NOMO-1 treated with dmso at 0.1 percent for 144 hours (cell line): Measurements from ENCODE around the gene ITGA7.
A peak's percentile ranks its signal among the peaks of the same experiment; 100 is the strongest.

Source experiments
- DNase-seq: peaks from one replicate; lab custom pipeline; 2025; ENCODE audit not compliant: unreplicated experiment; lab: John Stamatoyannopoulos, UW

The ITGA7 gene

DNA sequence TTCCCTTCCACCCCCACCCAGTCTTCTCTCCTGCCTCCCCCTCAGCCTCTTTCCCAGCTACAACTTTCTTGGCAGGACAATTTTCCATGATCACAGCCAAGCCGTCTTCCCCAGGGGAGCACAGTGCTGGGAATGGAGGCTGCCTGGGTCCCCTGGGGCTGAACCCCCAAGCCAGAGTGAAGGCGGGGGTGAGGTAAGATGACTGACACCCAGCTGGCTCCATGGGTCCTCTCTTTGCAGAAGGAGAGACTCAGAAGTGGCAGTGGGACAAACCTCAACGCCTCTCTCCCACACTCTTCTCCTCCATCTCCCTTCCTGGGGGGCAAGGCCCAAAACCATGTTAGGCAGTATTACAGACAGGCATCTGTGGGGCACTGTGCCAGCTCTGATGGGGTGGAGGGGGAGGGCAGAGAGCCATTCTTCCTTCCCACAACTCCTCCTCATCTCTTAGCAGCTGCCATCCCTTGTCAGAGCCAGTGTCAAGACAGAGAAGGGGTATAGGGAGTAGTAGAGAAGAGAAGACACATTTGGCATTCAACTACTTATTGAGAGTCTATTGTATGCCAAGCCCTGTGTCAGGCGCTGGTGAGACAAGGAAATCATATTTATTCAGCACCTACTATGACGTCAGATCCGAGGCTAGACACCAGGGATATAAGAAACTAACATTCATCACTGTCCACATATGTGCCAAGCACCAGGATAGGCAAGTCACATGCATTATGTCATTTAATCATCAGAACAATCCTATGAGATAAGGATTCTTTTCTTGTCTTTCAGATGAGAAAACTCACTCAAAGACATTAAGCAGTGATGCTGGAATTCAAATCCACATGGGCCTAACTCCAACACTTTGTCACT lies 3.6 kb downstream of the ITGA7 start:
- no peak for DNase-seq

DNA sequence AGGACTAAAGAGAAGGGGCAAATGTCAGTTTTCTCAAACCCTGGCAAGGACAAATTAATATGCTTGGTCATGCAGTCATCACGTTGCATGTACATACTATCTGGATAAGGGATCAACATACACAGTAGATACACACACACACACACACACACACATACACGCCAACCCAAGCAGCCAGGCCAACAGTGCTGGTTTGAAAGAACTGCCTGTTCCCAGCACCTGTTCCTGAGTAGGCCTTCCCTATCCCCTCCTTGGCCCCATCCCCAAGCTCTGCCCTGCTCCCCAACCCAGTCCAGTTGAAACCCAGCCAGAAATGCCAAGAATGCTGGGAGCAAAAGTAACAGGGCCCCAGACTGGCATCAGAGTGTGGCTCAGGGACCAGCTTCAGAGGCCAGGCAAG lies 4.4 kb downstream of the ITGA7 start:
- DNase-seq = no peak

DNA sequence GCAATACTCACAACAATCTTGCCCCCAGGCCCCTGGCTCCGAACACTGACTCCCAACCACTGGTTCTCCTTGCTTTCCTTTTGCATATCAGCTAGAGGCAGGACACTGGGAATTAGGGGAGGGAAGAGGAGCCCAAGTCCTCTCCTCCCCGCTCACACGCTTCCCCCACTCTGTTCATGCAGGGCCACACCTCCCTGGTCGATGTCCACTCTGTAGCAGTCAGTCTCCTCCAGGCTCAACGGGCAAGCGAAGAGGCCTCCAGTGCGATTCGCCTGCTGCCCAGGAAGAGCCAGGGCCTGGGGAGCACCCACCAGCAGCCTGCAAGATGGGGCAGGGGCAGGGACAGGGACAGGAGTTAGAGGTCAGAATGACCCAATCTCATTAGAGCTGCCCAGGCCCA lies 4.8 kb downstream of the ITGA7 start:
- DNase-seq = no peak

DNA sequence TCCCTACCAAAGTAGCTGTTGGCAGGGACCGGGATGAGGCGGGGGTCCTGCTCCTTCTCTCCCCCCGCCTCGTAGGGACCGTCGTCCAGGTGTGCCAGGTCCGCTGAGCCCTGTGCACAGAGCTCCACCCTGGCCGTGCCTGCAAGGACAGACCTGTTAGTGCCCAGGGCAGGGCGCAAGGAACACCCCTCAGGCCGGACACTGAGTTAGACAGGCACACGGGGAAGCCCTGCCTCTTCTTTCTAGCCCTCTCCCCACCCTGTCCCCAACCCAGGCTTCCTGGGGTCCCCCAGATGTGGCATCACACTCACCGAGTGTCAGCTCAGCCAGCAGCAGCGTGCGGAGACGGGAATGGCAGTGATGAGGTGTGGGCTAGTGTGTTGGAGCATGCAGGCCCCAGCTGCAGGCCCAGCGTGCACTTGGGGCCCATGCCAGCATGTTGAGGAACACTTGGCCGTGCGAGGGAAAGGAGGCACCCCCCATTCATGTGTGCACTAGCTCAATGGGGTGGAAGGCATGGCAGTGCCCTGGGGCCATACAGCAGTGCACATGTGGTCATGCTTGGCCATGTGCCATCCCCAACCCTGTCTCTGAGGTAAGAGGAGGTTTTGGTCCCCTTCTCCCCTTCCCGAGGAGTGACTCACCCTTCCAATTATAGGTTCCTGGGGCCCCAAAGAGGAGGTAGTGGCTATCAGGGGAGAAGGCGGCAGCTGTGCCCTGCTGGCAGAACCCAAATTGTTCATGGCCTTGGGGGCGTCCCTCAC lies 7.3 kb downstream of the ITGA7 start:
- peak; percentile 56 for DNase-seq

DNA sequence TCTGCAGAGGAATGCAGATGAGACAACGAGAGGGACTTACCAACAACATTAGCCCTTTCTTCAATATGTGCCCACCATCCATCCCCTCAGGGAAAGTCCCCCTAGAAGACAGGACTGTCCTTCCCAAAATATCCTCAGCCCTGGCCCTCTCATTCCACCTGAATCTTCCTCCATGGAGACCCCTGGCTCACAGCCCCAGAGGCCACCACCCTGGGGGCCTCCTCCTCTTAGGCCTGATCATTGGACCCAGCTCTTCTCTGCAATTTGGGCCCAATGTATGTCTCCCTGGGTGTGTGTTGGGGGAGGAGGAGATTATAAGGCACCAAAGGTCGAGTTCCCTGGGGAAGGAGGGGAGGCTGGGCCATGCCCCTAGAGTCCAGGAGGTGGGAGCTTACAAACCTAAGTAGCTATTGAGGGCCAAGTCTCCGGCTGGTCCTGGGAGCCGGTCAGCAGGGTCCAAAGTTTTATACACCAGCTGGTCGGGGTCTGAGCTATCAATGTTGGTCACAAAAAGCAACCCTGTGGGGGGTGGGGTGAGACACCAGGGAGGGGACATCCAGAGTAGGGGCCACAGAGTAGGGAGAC lies 8.1 kb downstream of the ITGA7 start:
- no peak for DNase-seq

DNA sequence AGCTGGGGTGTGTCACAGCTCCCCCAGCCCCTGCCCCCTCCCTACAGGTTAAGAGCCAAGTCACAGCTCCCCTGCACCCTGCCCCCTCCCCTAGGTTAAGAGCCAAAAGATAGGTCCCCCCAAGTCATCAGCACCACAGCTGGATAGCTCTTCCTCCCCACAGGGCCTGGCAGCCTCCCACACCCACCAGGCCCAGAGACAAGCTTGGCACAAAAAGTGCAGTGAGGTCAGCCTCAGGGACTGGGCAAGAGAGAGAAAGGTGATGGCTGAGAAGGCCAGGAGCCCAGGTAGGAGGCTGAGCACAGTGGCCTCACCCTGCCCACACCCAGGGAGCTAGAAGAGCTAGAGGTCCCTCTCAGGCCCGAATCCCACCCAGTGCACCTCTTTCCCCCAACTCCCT lies 8.7 kb downstream of the ITGA7 start:
- DNase-seq = no peak

DNA sequence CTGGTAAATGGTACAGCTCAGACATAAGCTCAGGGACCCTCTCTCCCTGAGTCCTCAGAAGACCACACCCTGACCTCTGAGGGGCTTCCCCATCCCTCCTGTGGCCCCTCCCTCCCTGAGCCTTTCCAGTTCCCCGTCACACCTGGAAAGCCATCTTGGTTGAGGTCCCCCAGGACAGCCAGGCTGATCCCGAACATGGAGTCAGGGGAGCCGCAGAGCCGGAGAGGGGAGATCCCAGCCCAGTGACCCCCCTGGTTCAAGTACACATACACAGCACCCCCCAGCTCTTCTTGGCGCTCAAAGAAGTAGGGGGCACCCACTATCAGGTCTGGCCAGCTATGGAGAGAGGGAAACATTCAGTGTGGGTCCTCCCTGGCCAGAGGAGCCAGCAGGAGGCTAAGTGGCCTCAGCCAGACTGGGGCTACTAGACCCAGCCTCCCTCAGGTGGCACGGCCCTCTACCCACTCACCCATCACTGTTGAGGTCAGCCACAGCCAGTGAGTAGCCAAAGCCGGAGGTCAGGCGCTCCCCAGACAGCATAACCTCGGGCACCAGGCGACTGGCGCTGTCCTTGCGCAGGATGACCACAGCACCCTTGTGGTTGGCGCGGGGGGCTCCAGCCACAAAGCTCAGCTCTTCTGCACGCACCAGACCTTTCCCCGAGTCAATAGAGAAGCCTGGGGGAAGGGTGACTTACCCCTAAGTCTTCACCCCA lies 9.3 kb downstream of the ITGA7 start:
- no peak for DNase-seq

DNA sequence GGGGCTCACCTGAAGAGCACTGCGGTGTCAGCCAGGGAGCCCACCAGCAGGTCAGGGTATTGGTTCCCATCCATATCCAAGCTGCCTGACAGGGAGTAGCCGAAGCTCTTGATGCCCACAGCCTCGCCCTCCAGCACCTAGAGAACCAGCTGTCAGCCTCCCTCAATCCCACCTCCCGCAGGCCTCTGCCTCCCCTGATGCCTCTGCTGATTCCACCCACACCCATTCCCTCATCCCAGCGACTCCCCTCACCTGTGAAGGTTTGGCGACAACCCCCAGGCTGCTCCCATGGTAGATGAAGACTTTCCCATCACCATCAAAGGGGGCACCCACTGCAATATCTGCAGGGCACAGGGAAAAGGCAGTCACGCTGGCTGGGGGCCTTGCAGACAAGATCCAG lies 10.0 kb downstream of the ITGA7 start:
- DNase-seq = no peak

DNA sequence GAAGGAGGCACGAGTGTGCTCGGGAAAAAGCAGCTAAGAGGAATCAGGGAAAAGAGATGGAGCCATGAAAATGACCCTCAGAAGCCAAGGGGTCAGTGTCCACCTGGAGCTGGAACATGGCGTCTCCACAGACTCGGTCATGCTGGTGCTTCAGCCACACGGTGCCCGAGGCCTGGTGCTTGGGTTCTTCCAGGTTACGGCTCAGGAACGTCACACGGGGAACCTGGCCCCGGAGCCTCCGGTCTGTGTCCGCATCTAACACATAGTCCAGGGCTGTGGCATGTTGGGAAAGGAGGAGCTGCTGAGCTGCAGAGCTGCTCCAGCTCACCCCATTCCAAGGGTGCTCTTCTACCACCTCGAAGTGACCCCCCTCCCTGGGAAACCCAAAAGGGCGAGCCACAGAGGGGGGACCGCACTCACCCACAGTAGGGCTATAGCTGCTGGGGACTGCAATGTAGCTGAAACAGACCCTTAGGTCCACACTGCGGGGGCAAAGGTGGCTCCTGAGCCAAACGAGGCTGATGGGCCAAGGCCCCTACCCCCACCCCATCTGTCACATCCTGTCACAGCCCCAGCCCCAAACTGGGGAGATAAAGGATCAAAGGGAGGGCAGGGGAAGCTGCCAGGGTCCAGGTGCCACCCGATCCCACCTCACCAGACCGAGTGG lies 10.8 kb downstream of the ITGA7 start:
- DNase-seq = no peak

DNA sequence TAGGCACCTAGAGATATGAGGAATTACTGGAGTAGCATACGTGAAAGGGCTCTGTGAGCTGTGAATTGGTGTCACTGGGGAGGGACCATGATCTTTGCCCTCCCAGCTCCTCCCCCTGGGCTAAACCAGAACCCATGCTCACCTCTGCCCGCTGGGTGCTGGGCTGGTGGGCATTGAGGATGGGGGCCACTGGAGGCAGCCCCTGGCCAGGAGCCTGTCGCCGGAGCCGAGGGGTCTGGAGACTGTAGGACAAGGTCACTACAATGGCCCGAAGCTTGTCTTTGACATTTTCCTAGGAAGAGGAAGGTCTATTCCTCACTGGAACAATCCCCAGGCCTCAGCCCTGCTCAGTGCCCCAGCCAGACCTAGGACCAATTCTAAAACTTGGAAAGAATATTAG lies 11.6 kb downstream of the ITGA7 start:
- no peak for DNase-seq

DNA sequence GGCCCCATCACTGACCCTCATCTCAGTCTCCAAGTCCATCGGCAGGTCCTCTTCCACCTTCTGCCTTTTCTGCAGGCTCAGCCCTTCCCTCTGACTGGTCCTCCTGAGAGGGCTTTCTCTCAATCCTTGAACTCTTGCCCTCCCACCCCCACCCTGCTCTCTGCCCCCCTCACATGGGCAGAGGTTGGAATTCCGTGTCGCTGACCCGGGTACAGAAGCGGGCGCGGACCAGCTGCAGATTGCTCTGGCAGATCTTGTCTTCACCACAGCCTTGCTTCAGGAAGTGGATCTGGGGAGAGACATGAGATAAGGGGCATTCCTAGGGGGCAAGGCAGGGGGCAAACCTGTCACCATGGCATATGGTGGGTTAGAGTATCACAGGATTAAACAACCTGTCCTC lies 12.4 kb downstream of the ITGA7 start:
- DNase-seq = no peak

DNA sequence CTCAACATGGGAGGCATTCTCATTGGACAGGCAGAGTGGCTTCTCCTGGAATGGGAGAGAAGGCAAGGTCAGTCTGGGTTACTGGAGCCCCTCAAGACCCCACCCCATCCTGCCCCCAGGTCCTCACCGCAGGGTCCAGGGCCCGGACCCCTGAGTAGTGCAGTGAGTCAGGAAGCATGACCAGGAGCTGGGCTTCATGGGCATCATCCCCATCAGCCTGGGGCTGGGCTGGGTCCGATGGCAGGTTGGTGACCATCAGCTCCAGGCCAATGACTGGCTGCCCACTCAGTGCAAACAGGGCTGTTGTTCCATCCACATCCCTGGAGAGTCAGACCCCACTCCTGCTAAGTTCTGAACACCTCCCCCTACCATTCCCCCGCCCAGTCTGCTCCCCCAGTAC lies 13.1 kb downstream of the ITGA7 start:
- DNase-seq = no peak

DNA sequence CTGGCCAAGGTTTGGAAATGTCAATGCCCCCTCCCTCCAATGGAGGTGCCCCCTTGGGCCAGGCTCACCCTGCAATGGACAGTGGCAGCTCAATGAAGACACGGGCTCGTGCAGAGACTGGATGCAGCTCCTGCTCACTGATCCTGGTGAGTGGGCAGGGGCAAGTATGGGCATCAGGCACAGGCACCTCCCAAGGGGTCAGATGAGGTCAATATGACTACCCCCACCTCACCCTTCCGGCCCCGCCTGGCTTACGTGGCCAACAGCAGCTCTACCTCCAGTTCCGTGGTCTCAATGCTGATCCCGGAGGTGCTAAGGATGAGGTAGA lies 13.6 kb downstream of the ITGA7 start:
- DNase-seq = no peak

DNA sequence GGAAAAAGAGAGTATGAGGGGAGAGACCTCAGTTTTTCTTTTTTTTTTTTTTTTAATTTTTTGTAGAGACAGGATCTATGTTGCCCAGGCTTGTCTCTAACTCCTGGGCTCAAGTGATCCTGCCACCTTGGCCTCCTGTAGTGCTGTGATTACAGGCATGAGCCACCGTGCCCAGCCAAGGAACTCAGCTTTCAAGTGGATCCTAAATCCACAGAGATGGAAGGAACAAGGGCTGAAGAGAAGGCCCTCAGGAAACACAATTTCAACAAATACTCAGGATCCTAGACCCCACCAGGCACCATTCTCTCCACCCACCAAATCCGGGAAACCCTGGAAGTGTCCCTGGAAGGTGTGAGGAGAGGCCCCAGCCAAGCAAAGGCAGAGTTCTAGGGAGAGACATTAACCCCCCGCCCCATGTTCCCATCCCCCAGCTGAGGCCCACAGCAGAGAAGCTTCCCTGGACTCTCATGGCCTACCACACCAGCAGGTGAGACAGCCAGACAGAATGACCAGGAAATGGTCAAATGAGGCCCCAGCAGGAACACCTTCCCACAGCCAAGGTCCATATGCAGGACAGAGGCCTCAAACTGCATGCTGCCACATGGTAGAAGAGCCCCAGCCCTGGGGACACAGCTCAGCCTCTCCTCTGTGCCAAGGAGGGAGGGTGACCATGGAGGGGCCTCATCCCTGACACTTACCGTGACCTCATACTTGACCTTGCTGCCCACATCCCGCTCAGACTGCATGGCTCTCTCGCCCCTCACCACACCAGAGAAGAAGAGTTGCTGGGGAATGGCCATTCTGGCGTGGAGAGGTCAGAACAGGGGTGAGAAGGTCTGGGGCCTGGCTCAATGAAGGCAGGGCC lies 14.1 kb downstream of the ITGA7 start:
- DNase-seq = no peak

DNA sequence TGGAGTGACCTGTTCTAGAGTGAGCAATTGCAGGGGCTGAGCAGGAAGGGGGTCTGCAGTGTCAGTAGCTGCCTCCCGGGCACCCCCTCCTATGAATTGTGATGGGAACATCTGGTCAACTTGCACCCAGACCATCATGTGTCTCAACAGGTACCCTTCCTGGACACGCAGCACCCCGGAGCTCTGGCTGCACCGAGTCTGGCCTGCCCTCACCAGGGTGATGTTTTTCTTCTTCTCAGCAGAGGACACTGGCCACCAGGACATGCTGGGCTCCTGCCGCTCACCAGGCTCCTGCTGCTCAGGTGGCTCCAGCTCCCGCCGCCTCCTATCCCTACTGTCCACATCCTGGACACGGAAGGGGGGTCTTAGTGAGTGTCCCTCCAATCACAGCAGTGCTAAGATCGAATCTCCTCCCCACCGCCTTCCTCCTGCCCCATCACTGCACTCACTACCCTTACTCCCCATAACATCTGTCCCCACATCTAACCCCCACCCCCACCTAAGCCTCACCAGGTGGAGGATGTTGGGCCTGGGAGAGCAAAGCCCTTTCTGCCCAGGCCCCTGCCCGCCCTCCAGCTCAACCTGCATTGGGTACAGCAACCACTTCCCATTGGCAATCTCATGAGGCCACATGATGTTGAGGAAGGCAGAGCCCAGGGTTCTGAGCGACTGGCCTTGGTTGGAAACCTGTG lies 14.9 kb downstream of the ITGA7 start:
- no peak for DNase-seq

DNA sequence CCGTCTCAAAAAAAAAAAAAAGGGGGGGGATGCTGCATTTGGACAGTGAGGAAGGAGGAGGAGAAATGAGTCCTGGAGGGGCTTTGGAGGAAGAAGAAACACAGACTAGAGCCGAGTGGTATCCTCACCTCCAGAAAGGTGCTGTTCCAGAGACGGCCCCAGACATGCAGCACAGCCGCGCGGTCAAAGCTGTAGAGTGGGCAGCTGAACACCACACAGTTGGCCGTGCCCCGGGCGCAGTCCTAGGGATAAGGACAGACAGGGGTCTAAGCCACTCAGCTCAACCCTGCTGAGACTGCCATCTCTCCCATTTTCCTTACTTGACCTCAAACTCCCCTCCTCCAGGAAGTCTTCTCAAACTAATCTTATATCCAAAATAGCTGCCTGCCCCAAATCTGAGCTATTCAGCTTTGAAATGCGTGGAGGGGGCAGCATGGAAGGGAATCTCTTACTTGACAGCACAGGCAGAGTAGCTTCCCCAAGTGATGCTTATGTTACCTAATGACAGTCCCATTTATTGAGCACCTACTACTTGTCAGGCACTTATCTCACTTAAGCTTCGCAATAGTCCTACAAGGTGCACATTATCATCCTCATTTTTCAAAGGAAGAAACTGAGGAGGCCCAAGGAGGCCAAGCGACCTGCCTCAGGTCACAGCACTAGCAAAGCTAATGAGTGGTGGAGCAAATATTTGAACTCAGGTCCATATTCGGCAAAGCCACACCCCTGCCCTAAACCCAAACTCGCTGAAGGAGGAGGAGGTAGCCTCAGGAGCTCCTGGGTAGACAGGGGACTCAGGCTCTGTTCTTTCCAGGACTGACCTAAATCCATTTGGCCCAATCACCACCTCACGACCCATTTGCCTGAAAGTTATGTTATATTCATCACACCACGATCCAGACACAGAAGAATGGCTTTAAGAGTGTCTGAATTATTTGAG lies 18.7 kb downstream of the ITGA7 start:
- no peak for DNase-seq

DNA sequence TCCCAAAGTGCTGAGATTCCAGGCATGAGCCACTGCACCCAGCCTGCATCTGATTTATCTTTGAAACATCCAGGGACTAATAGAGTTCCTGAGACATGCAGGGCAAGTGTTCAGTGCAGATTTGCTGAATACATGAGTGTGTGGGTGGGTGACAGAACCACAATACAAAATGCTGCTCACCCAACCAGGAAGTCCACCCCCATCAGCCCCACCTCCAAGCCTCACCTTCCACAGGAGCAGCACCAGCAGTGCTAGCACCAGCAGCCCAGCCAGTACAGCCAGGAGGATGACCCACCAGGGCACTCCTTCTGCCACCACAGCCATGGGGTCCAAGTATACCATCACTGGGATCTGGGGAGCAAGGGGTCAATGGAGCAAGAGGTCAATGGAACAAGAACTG lies 20.0 kb downstream of the ITGA7 start:
- no peak for DNase-seq

DNA sequence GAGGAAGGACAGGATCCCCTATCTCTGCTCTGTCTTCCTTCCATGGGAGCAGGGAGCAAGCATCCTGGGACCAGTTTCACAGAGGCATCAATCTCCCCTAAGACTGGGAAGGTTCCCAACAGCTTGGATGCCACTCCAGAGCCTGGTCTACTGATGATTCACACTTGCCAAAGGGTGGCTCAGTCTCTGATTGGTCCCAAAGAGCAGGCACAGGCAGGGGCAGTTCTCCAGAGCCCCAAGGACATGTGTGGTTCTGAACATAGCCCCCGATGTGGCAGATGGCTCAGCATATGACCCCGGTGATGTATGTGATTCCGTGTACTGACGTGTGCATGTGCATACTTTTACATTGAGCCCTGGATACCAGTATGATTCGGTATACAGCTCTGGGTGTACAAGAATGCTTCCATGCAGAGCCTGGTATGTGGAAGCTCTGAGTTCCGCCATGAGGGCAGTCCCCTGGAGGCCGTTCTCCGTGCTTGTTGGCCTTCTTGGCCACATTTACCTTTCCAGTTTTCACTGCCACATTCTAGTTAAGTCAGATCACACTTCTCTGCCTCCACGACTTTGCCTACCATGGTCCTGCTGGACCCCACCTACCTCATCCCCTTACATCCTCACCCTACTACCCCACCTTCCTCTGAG lies 21.2 kb downstream of the ITGA7 start:
- DNase-seq = no peak
